ENCODE results near the gene TMEM266.

DNA sequence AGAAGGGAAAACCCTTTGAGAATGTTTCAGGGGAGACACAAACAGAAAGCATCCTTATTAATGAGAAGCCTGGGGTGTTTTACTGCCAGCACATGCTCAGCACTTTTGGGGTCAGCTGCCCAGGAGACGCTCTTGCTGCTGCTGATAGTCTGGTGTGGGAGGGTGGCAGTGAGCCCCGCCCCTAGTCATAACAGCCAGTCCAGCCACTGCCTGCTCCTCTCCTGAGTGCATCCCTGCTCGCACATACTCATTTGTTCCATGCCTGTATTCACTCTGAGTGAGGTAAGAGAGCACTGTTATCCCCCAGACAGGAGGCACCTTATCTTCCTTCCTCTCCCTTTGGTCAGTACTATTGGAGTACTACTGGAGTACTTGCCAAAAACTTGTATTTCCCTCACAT lies 150.2 kb downstream of the TMEM266 start:
- TF ChIP-seq CEBPB (IDR thresholded peaks at IDR 0.05; ENCODE audit: low read depth, low read length) (no peak), CTCF (conservative IDR thresholded peaks at IDR 0.05; ENCODE audit: low read depth, low read length) (no peak), BHLHE40 (IDR thresholded peaks at IDR 0.05; ENCODE audit: low read depth, low read length) (no peak), FOS (IDR thresholded peaks at IDR 0.05; ENCODE audit: low read depth, low read length) (no peak), RFX5 (IDR thresholded peaks at IDR 0.05; ENCODE audit: low read depth, low read length) (no peak), POLR2A (IDR thresholded peaks at IDR 0.05; ENCODE audit: low read depth, low read length) (no peak), SMC3 (IDR thresholded peaks at IDR 0.05; ENCODE audit: low read depth, low read length) (no peak)
